Measurements from ENCODE around the gene GBE1.

The GBE1 gene

GRCh38 chr3:81695302-81695701, 66.1 kb downstream of the GBE1 start:
- DNase-seq, result no peak

DNA sequence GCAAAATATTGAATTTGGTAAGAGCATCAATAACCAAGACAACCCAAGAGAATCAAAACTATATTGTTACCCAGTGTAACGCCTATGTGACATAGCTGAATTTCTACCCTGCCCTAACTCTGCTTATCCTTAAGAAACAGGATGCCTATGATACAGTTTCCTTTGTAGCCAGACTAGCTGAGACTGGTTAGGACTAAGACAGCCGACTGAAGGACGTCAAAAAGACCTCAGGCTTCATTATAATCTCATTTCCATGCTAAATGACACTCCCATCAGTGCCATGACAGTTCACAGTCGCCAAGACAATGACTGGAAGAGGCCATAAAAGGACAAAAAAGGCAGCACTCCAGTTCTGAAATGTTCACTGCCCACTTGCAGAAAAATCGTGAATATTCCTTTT, 66.8 kb downstream of the GBE1 start:
- no peak for DNase-seq

GRCh38 chr3:81692766-81693165, 68.7 kb downstream of the GBE1 start:
- DNase-seq, result no peak

GRCh38 chr3:81689617-81690016, 71.8 kb downstream of the GBE1 start:
- no peak for DNase-seq

- DNase-seq, result no peak
These were observed 76.6 kb downstream of the GBE1 start for GRCh38 chr3:81684751-81685395.

DNA sequence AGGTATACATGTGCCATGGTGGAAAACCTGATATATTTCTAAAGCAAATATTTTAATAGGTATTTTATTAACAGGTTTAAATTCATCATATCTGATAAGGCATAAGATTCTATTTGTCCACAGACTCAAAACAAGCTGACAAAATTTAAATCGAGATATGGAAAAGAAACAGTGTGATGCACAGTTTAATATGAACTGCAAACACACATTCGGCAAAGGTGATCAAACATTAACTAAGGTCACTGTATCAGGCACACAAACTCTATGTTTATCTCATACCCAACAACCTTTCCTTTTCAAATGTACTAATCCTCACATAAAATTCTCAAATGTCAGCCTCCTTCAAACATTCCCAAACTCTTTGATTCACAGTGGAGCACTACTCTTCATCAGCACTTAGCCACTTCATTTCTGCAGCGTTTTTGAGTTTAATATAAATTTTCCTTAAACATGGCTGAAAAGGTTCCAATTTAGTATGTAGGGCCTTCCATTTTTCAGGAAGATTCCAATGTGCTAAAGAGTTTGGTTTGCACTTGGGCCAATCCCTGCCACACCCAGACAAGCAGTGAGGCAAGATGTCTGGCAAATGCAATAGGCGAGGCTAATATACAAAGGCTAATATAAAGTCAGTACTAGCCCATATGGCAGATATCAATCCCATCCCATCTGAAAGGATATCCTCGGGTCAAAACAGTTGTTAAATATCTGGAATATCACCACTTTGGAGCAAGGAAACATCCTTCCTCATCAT, 84.6 kb downstream of the GBE1 start:
- no peak for DNase-seq

DNA sequence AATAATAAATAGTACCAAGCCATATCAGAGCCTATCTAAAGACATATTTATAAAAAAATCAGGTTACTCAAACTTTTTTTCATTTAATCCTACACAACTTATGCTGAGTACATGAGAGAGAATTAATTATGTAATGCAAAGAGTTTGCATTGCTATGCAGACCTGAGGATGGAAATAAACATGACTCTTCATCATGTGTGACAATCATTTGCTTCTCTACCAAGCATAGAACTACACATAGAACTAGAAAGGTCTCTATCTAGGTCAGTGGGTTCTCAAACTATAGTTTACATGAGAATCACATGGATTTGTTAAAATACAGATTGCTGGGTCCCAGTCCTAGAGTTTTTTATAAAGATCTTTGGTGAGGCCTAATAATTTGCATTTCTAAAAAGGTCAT, 86.8 kb downstream of the GBE1 start:
- DNase-seq, result no peak

DNA sequence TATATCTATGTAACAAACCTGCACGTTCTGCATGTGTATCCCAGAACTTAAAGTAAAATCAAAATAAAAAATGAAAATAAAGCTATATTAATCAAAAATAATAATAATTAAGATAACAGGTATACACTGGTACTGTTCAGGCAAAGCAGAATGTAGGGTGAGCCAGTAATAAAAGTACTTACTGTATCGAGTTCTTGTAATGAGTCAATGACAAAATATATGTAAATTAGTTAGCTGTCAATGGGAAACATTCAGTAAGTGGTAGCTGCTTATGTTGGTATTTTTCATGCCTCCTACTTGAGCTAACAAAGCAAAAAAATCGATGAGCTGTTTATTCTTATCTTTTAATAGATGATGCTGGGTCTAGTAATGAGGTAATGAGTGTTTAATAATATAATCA, 93.2 kb downstream of the GBE1 start:
- DNase-seq, result no peak

- DNase-seq, result no peak
These were observed 94.8 kb downstream of the GBE1 start for GRCh38 chr3:81666502-81667121.

GRCh38 chr3:81663114-81663513, 98.3 kb downstream of the GBE1 start:
- DNase-seq, result no peak

DNA sequence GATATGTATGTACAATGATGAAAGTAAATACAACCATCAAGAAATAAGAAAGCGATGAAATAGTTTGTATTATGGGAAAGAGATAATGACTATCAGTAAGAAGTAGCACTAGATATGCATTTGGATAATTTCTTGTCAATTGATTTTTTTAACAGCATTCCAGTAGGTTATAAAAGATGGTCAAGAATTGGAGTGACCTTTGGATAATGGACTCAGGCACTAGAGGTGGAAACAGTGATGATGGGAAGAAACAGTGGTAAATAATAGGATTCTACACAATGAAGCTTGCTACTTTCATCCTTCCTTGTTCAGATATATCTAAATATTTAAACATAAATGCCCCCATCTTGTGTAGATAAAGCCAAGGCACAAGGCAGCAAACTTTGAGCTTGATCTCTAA, 101.4 kb downstream of the GBE1 start:
- DNase-seq, result no peak

DNA sequence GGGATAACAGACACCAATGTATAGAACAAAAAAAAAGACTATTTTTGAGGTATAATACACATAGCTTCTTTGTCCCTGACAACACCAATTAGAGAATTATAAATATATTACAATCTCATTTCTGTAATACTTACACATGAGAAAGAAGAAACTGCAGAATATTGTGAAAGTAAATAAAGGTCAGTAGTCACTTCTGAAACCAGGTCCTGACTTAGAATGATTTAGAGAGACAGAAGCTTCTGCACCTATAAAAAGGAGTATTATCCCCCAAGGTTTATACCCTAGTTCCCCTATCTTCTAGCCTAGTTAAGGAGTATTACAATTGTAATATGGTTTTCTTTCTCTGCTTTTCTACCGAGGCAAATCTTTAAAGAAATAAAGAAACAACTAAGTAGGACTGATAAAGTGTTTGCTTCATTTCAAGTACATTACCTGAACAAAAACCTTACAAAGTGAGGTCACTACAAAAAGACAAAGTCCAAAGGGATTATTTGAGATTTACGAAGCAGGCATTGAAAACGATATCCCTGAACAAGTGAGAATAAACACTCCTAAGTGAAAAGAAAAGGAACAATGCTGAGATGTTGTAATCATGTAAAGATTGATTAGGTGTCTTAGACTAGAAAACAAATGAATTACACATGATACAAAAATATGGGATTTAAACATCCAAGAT, 103.0 kb downstream of the GBE1 start:
- no peak for DNase-seq

GRCh38 chr3:81651139-81651538, 110.3 kb downstream of the GBE1 start:
- DNase-seq, result no peak

DNA sequence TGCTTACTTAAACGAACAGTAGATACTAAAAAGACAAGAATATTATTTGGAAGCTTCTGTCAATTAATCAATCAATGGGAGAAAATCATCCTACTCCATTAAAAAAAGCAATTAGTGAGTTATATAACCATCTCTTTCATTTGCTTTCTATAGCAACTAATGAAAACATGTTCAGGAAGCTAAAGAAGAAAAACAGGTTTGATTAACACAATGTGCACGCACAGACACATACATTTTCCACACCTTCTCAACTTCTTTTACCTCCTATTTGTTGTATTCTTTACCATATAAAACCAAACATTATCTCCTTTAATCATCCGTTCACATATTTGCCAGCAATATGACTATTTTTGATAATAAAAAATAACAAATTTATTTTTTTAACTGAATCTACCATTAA, 111.3 kb downstream of the GBE1 start:
- no peak for DNase-seq

- DNase-seq, result no peak
These were observed 116.2 kb downstream of the GBE1 start for GRCh38 chr3:81645248-81645647.

DNA sequence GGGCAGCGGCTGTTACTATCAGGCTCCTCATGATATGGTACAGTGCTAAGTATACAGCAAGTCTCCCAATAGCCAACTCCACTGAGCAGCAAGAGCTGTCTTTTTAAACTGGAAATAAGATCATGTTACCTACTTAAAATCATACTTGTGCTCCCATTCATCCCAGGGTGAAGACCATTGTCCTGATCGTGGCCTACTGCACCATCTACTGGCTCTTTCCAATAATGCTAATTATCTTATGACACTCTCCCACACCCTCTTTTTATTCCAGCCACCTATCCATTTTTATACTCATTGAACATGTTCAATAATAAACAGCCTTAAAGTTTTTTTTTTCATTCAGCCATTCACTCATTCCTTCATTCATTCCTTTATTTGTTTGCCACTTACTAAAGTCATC, 117.7 kb downstream of the GBE1 start:
- DNase-seq, result no peak

DNA sequence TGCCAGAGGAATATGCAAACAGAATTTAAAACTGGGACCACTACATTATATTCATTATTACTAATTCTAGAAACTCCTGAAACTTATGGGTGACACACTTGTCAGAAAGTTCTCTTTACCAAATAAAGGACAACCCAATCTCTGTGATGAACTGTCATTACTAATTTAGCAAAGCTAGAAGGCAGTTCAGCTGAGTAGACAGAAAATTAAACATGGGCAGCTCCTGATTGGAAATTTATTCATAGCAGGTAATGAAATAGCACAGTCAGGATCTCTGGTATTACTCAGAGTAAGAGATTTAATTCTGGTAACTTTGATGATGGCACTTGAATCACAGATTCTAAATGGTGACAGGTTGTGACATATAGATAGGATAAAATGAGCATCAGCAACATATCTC, 123.0 kb downstream of the GBE1 start:
- no peak for DNase-seq

- DNase-seq, result no peak
These were observed 128.8 kb downstream of the GBE1 start for GRCh38 chr3:81632659-81633058.

GRCh38 chr3:81624756-81625155, 136.7 kb downstream of the GBE1 start:
- DNase-seq, result no peak

DNA sequence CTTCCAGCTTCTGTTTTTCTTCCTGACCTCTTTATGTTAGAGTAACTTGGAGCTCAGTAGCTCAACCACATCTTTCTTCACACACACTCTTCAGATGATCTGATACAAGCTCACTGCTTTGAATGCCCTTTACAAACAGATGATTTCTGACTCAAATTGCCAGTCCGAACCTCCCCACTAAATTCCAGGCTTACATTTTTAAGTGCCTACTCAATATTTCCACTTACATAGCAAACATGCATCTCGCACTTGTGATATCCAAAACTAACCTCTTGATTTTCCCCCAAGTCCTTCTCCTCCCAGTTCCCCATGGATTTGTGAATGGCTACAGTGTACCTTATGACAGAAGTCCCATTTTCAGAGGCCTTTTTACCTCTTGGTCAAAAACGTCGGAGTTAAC, 139.1 kb downstream of the GBE1 start:
- DNase-seq, result no peak

- DNase-seq, result no peak
These were observed 140.2 kb downstream of the GBE1 start for GRCh38 chr3:81621277-81621676.

DNA sequence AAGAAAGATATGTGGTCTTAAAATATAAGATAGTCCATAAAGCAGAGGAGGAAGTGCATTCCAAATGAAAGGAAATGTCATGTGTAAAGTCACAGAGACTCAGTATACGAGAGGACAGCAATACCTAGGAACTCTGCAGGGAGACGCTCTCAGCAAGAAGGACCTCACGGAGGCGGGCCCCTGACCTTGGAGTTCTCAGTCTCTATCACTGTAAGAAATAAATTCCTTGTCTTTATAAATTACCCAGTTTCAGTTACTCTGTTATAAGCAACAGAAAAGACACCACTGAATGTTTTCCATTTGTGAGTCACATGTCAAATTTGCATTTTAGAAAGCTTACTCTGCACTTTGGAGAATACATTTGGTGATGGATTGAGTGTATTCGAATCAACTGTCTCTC, 140.6 kb downstream of the GBE1 start:
- no peak for DNase-seq

- no peak for DNase-seq
These were observed 148.7 kb downstream of the GBE1 start for GRCh38 chr3:81612768-81613167.

GRCh38 chr3:81602781-81603180, 158.7 kb downstream of the GBE1 start:
- no peak for DNase-seq
